GM18498 (cell line): ENCODE data around the gene PCBP4.

ENCODE experiments used
- ATAC-seq: cut with Tn5 transposase; IDR thresholded peaks from one replicate; pipeline ENCODE4 v1.9.1; 2021; ENCODE audit warnings: mild to moderate bottlenecking, moderate library complexity; ENCODE audit not compliant: unreplicated experiment

PCBP4 gene

DNA sequence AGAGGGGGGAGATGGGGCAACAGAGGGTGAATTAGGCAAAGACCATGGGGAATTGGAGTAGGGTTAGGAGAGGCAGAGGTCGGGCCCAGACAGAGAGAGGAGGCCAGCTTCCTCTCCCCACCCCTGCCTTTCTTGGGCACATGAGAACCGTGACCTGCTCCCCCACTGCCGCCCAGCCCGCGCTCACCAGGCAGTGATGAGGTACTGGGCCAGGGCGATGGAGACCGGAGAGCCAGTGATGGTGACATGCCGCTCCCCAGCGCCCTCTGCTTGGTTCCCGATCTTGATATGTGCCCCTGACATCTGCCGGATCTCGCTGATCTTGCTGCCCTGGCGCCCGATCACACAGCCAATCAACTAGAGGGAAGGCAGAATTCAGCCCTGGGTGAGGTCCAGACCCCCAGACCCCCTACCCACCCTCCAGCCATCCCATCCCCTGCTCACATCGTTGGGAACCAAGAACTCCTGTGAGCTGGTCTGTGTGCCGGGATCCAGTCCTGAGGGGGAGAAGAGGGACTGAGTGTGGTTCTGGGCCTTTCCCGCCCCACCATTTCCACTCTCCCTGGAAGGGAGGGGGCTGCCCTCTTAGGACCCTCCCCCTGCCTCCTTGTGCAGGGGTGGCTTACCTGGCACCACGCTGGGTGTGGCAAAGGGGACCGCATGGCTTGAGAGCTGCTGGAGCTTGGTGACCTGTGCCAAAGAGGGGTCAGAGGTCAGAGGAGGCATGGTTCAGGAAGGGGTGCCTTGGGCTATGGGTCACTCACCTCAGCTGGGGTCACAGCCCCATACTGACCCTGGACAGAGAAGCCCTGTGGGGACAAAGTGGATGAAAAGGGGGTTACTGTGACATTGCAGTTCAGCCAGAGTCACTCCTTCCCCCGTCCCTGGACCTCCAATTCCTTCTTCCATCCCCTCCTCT lies 8.4 kb downstream of the PCBP4 start:
- no peak for ATAC-seq

DNA sequence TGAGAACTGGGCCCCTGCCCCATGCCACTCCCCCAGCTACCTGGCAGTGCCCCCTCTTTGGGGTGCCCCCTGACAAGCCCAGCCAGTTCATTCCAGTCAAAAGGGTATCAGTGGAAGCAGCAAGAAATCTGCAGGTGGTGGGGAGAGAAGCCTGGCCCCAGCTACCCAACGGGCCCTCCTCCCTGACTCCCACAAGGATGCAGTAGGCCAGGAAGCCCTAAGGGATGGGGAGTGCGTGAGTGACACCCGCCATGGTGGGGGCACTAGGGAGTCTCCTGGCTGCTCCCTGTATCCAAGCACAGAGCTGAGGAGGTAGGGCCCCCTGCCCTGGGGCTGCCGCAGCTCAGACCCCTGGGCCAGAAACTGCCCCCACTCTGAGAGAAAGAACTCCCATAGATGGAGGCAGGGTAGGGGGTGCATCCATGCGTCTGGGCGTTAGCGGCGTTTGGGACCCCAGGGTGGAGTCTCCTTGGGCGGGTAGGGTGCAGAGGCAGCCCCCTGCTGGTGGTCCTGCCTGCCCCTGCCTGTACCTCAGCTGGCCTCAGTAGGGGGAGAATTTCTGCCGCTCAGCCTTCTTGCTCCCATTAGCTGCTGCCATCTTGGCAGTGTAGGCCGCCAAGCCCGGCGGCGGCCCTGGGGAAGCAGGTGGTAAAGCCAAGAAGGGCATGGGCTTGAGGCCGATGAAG lies 9.6 kb downstream of the PCBP4 start:
- ATAC-seq = no peak

DNA sequence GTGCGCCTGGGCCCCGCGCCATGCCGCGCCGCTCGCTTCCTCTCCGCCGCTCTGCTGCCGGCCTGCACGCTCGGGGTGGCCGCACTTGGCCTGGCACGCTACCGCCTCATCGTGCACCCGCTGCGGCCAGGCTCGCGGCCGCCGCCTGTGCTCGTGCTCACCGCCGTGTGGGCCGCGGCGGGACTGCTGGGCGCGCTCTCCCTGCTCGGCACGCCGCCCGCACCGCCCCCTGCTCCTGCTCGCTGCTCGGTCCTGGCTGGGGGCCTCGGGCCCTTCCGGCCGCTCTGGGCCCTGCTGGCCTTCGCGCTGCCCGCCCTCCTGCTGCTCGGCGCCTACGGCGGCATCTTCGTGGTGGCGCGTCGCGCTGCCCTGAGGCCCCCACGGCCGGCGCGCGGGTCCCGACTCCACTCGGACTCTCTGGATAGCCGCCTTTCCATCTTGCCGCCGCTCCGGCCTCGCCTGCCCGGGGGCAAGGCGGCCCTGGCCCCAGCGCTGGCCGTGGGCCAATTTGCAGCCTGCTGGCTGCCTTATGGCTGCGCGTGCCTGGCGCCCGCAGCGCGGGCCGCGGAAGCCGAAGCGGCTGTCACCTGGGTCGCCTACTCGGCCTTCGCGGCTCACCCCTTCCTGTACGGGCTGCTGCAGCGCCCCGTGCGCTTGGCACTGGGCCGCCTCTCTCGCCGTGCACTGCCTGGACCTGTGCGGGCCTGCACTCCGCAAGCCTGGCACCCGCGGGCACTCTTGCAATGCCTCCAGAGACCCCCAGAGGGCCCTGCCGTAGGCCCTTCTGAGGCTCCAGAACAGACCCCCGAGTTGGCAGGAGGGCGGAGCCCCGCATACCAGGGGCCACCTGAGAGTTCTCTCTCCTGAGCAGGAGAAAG lies 11.1 kb downstream of the PCBP4 start:
- ATAC-seq = peak; percentile 60

- no peak for ATAC-seq
Measured at GRCh38 chr3:51955175-51955892, 11.9 kb downstream of the PCBP4 start, which contains the start of gene GPR62. Gene GPR62 (plus strand): TSS chr3:51955381. CDS start chr3:51955653, 272 bp downstream.

- no peak for ATAC-seq
Measured at GRCh38 chr3:51954713-51955112, 12.5 kb downstream of the PCBP4 start.

GRCh38 chr3:51954105-51954504 lies 13.1 kb downstream of the PCBP4 start:
- ATAC-seq = no peak

DNA sequence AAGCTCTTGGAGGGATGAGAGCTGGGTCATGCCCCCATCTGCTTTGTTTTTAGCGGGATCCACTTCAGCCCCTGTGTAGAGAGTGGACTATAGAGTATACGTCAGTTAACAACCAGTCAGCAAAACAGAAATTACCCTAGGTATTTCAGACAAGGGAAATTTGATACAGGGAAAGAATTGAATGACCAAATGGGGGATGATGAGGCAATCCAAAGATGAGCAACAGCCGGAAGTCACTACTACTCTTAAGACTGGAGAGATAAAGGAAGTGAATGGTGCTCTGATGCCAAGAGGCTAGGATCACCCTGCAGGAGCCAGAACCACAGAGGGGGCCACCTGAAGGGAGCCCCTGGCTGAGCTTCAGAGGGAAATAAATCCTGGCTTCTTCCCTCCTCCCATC lies 13.8 kb downstream of the PCBP4 start:
- no peak for ATAC-seq

DNA sequence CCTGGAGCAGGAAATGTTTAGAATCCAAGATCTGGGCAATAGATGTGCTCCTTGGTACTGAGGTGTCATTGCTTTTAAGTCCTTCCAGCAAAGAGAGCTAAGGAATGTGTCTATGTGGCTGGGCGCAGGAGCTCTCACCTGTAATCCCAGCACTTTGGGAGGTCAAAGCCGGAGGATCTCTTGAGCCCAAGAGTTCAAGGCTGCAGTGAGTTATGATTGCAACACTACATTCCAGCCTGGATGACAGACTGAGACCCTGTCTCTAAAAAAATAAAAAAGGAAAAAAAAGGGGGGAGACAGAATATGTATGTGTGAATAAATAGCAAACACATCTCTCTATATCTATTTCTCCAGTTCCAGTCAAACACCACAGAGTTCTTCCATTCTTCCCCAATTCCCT lies 16.4 kb downstream of the PCBP4 start:
- ATAC-seq = no peak

DNA sequence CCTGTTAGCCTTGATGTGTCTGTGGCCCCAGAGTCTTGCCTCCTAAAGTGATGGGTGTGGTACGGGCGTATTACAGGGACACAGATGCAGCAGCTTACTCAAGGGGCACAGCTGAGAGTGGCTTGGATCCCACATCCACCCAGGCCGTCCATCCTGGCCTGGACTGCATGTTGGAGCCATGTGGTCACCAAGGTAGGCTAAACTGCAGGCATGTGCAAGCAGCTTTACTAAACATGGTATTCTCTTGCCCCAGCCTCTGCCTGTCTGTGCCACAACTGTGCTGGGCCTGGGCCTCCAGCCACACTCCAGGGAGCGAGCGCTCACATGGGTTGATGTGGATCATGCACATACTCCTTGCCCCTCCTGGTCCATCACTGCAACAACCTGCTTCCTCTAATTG lies 18.1 kb downstream of the PCBP4 start:
- no peak for ATAC-seq

DNA sequence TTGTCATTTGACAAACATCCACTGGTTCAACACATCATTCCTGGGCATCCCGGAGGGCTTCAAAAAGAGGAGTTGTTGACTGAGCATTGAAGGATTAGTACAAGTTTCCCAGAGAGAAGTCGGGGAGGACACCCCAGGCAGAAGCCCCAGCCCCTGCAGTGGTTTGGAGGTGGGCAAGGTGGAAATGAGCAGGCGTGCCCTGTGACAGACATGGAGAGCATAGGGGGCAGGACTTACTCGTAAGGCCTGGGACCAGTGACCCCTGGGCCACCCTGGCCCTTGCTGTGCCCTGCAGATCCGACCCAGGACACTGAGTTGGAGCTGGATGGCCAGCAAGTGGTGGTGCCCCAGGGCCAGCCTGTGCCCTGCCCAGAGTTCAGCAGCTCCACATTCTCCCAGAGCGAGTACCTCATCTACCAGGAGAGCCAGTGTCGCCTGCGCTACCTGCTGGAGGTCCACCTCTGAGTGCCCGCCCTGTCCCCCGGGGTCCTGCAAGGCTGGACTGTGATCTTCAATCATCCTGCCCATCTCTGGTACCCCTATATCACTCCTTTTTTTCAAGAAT lies 19.2 kb downstream of the PCBP4 start:
- no peak for ATAC-seq

DNA sequence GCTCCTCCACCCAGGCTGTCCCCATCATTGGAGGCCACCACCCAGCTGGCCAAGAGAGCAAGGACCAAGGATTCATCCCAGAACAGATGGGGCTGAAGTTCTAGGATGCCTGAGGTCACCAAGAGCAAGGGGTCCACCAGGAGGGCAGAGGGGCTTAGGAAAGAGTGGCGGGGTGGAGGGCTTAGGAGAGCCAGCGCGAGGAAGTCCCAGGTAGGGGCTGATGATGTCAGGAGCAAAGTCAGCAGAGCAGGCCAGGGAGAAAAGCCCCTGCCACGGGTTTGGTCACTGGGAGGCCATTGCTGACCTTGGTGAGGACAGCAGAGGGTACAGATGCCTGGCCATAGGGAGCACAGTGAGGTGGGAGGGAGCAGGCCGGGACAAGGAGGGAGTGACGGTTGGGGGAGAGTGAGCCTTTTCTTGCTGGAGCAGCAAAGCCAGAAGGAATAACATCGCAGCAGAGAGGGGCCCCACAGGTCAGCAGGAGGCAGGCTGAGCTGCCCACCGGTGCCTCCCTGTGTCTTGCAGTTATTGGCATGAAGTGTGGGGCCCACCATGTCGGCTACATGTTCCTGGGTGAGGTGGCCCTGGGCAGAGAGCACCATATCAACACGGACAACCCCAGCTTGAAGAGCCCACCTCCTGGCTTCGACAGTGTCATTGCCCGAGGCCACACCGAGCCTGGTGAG lies 19.9 kb downstream of the PCBP4 start:
- ATAC-seq = no peak

DNA sequence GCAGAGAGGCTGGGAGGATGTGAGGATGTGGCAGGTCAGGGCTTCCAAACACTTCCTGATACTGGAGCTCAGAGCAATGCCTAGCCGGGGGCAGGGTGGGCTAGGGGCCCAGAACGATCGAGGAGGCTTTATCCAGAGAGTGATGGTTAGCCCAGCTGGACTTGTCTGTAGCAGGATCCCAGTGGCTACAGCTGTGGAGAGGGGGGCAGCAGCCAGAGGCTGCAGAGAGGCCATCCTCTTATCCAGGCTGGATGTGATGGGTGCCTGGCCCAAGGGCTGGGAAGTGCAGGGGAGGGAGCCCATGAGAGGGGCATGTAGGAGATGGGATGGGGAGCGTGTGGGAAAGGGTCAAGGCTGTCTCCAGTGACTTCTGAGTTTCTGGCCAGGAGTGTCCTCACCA lies 20.5 kb downstream of the PCBP4 start:
- no peak for ATAC-seq

DNA sequence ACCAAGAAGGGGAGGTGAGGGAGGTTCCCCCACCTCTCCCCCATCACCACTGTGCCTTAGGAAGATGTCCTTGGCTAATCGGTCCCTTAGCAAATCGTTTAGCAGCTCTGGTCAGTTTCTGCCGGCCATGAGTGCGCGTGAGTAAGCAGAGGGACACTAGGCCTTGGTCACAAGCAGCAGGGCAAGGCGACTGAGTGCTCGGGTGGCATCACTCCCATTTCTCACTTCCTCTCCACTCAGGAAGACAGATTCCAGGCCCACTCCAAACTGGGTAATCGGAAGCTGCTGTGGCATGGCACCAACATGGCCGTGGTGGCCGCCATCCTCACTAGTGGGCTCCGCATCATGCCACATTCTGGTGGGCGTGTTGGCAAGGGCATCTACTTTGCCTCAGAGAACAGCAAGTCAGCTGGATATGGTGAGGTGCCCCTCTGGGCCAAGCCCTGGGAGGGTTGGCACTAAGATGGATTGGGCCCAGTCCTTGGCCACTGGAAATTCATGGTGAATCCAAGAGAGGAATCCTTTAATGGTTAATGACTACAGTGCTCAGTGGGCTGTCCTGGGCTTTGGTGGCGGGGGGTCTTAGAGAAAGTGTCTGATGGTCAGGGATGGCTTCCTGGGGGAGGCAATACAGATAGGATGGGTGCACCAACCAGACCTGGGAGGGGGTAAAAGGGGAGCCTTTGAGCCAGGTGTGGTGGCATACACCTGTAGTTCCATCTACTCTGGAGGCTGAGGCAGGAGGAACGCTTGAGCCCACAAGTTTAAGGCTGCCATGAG lies 21.1 kb downstream of the PCBP4 start:
- ATAC-seq = no peak

- no peak for ATAC-seq
Measured at GRCh38 chr3:51945031-51945840, 22.0 kb downstream of the PCBP4 start.

DNA sequence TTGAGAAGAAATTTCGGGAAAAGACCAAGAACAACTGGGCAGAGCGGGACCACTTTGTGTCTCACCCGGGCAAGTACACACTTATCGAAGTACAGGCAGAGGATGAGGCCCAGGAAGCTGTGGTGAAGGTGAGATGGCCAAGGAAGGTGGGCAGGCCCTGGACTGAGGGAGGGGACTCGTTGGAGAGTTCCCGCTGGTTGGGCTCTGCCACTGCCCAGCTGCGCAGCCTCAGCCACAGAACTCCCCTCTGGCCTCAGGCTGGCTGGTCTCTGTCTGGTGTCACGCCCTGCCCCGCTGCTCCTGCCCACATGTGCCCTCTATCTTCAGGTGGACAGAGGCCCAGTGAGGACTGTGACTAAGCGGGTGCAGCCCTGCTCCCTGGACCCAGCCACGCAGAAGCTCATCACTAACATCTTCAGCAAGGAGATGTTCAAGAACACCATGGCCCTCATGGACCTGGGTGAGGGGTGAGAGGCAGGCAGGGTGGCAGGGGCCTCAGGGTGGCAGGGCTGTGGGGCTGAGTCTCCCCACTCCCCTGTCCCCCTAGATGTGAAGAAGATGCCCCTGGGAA lies 22.7 kb downstream of the PCBP4 start:
- ATAC-seq = no peak

DNA sequence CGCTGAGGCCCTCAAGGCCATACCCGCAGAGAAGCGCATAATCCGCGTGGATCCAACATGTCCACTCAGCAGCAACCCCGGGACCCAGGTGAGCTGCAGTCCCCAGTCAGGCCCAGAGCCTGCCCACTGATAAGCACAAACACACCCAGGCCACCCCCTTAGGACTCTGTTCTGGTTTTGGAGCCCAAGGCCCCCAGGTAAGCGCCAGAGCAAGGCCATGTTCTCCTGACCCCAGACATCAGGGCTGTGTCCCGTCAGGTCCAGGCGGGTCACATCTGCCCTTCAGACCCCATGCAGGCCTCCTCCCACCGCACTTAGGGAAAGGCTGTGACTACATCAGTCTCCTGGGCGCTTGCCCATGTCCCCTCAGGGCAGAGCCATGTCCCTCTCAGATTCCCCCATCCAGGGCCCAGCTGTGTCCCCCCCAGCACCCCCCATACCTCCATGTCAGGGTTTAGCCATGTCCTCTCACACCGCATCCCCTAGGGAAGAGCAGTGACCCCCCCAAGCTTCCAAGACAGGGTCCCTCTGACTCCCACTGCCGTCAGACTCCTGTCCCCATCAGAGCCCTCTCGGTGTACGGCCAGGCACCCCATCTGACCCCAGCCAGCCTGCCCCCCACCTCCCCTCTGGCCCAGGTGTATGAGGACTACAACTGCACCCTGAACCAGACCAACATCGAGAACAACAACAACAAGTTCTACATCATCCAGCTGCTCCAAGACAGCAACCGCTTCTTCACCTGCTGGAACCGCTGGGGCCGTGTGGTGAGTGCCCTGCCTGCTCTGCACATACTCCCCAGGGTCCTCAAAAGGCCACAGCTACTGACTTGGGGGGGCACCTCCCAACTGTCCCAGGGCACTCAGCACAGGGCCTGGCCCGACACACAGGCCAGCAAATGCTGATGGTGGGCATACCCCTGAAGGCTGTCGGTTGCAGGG lies 23.5 kb downstream of the PCBP4 start:
- ATAC-seq = no peak
